Measurements from ENCODE around the gene TRAPPC1. TPM values are rescaled to one million over a fixed set of nuclear protein-coding genes. Genes with fewer than 3 reads are reported as not detected.
"Not testable (repeated sequence)": the region's sequence is repeated elsewhere in the genome, so short reads cannot be mapped to it uniquely, and the experiment has no call there.

The TRAPPC1 gene
- total RNA-seq, 5 donors from 2014 or later (not counting 1 experiment from before 2014, with no cell fraction given): 95.4 to 138 (median 113) TPM

DNA sequence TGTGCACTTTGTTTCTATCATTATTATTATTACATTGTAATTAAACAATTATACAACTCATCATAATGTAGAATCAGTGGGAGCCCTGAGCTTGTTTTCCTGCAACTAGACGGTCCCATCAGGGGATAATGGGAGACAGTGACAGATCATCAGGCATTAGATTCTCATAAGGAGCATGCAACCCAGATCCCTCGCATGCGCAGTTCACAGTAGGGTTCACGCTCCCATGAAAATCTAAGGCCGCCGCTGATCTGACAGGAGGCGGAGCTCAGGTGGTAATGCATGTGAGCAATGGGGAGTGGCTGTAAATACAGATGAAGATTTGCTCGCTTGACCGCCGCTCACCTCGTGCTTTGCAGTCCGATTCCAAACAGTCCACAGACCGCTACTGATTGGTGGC is 21.5 kb upstream of the TRAPPC1 start:
- H3K27ac ChIP-seq (ENCODE audit: low read length); H3K4me1 Mint-ChIP-seq; H3K27me3 Mint-ChIP-seq; H3K27ac Mint-ChIP-seq; DNase-seq; H3K27me3 ChIP-seq (replicated peaks in 1 of 2; ENCODE audit: control insufficient read depth in 2 of 2, extremely low read depth in 1 of 2, insufficient read depth in 2 of 2, low read length in 1 of 2); H3K4me3 ChIP-seq (ENCODE audit: control insufficient read depth in 1 of 2, extremely low read depth in 1 of 2, low read length in 1 of 2); H3K9me3 Mint-ChIP-seq; H3K36me3 ChIP-seq (ENCODE audit: control insufficient read depth in 2 of 2, extremely low read depth in 1 of 2, insufficient read depth in 1 of 2, low read length in 1 of 2); POLR2A ChIA-PET; H3K9me3 ChIP-seq; H3K4me1 ChIP-seq (ENCODE audit: control insufficient read depth in 1 of 2, extremely low read depth in 1 of 2, insufficient read depth in 2 of 2, low read length in 2 of 2); ATAC-seq (replicated peaks in 1 of 4); H3K4me3 Mint-ChIP-seq; CTCF ChIA-PET: not testable (repeated sequence)
- 96% methylated on average over 12 of the region's 13 CpGs for WGBS (ENCODE audit: insufficient coverage)
- H3K36me3 Mint-ChIP-seq: peaks cover 19% of the 10 kb centered on the region

DNA sequence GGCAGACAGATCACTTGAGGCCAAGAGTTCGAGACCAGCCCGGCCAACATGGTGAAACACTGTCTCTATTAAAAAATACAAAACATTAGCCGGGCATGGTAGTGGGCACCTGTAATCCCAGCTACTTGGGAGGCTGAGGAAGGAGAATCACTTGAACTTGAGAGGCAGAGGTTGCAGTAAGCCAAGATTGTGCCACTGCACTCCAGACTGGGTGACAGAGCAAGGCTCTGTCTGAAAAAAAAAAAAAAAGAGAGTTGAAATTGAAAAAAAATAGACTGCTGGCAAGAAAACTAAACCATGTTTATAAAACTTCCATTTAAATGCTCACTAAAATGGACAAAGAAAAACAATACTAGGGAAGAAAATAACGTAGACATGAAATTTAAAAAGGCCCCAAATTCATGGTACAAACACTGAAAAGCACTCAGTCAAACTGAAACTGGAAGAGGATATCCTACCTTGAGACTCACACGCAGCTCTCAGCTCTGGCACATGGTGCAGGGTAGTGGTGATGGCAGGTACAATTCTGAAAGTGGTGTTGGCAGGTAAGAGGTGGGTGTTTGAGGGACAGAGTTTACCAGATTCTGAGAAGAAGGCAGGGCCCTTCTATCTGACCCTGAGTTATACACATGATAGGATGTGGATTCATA is 19.5 kb upstream of the TRAPPC1 start:
- ChIA-PET CTCF (no interaction called here), POLR2A (no interaction called here)
- 60% methylated on average over 3 of the region's 5 CpGs for WGBS (ENCODE audit: insufficient coverage)

DNA sequence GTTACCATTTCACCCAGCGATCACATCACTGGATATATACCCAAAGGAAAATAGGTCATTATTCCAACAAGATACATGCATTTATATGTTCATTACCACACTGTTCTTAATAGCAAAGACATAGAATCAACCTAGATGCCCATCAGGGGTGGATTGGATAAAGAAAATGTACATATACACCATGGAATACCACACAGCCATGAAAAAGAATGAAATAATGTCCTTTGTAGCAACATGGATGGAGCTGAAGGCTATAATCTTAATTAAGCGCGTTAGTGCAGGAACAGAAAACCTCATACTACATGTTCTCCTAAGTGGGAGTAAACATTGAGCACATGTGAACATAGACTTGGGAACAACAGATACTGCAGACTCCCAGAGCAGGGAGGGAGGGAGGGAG is 18.8 kb upstream of the TRAPPC1 start:
- WGBS (ENCODE audit: insufficient coverage): no CpG with 5 or more reads among the region's 3 CpGs
- peaks cover 4 to 33% of the 10 kb centered on the region in 2 donors for H3K36me3 ChIP-seq (ENCODE audit: control insufficient read depth in 2 of 2, extremely low read depth in 1 of 2, insufficient read depth in 1 of 2, low read length in 1 of 2)
- Mint-ChIP-seq H3K27me3 (no peaks in the 10 kb centered on the region), H3K4me1 (peaks cover 0 to 8% (median 5%) of the 10 kb centered on the region in 3 donors), H3K36me3 (peaks cover 40% of the 10 kb centered on the region), H3K9me3 (no peaks in the 10 kb centered on the region), H3K4me3 (no peak overlapping the region), H3K27ac (no peak overlapping the region)
- CTCF ChIA-PET: no interaction called here
- H3K27ac ChIP-seq (ENCODE audit: low read length): no peak overlapping the region
- ATAC-seq (replicated peaks in 1 of 4) (no peak), DNase-seq (no peak)
- POLR2A ChIA-PET: no interaction called here
- H3K27me3 ChIP-seq (replicated peaks in 1 of 2; ENCODE audit: control insufficient read depth in 2 of 2, extremely low read depth in 1 of 2, insufficient read depth in 2 of 2, low read length in 1 of 2): no peaks in the 10 kb centered on the region
- no peaks in the 10 kb centered on the region for H3K9me3 ChIP-seq
- H3K4me1 ChIP-seq (ENCODE audit: control insufficient read depth in 1 of 2, extremely low read depth in 1 of 2, insufficient read depth in 2 of 2, low read length in 2 of 2): no peaks in the 10 kb centered on the region
- H3K4me3 ChIP-seq (ENCODE audit: control insufficient read depth in 1 of 2, extremely low read depth in 1 of 2, low read length in 1 of 2): no peak overlapping the region

More for the DNA sequence above, 19.5 kb upstream of the TRAPPC1 start:
- Mint-ChIP-seq H3K27ac (peak overlapping the region; percentile 63 to 84), H3K9me3 (no peaks in the 10 kb centered on the region), H3K4me3 (peak overlapping the region in 1 of 3 donors; percentile 18), H3K36me3 (peaks cover 33% of the 10 kb centered on the region), H3K27me3 (no peaks in the 10 kb centered on the region), H3K4me1 (peaks cover 0 to 8% (median 5%) of the 10 kb centered on the region in 3 donors)
- Histone ChIP-seq H3K4me3 (ENCODE audit: control insufficient read depth in 1 of 2, extremely low read depth in 1 of 2, low read length in 1 of 2) (no peak overlapping the region), H3K27me3 (replicated peaks in 1 of 2; ENCODE audit: control insufficient read depth in 2 of 2, extremely low read depth in 1 of 2, insufficient read depth in 2 of 2, low read length in 1 of 2) (no peaks in the 10 kb centered on the region), H3K36me3 (ENCODE audit: control insufficient read depth in 2 of 2, extremely low read depth in 1 of 2, insufficient read depth in 1 of 2, low read length in 1 of 2) (peaks cover 0 to 26% of the 10 kb centered on the region in 2 donors), H3K9me3 (no peaks in the 10 kb centered on the region), H3K27ac (ENCODE audit: low read length) (no peak overlapping the region), H3K4me1 (ENCODE audit: control insufficient read depth in 1 of 2, extremely low read depth in 1 of 2, insufficient read depth in 2 of 2, low read length in 2 of 2) (no peaks in the 10 kb centered on the region)
- peak in 1 of 35 experiments; percentile 24 for DNase-seq
- ATAC-seq (replicated peaks in 1 of 4): peak; percentile 75 to 80 (median 75)

DNA sequence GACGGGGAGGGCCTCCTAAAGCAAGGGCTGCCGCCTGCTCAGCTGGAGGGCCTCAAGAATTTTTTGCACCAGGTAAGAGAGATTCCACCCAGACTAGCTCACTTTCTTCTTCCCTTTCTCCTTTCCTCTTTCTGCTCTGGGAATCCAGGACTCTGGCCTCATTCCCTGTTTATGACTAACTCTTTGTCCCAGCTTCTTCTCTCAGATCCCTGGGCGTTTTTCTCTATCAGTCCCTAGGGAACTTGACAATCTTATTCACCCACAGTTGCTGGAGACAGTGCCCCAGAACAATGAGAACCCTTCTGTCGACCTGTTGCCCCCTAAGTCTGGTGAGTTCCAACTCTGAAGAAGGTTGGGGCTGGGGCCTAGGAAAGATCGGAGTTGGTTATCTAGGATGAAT is 15.9 kb upstream of the TRAPPC1 start:
- Histone ChIP-seq H3K36me3 (ENCODE audit: control insufficient read depth in 2 of 2, extremely low read depth in 1 of 2, insufficient read depth in 1 of 2, low read length in 1 of 2) (peaks cover 4 to 53% of the 10 kb centered on the region in 2 donors), H3K9me3 (no peaks in the 10 kb centered on the region), H3K27me3 (replicated peaks in 1 of 2; ENCODE audit: control insufficient read depth in 2 of 2, extremely low read depth in 1 of 2, insufficient read depth in 2 of 2, low read length in 1 of 2) (no peaks in the 10 kb centered on the region), H3K27ac (ENCODE audit: low read length) (no peak overlapping the region), H3K4me3 (ENCODE audit: control insufficient read depth in 1 of 2, extremely low read depth in 1 of 2, low read length in 1 of 2) (no peak overlapping the region), H3K4me1 (ENCODE audit: control insufficient read depth in 1 of 2, extremely low read depth in 1 of 2, insufficient read depth in 2 of 2, low read length in 2 of 2) (no peaks in the 10 kb centered on the region)
- no peak overlapping the region for H3K27ac Mint-ChIP-seq
- no peak for ATAC-seq (replicated peaks in 1 of 4)
- no peak overlapping the region for H3K4me3 Mint-ChIP-seq
- H3K9me3 Mint-ChIP-seq: no peaks in the 10 kb centered on the region
- ChIA-PET POLR2A (no interaction called here), CTCF (interaction anchor here in 1 of 2 donors (0.5 kb wide), 1 partner anchor 85 kb away, joined by 7 read pairs; no protein-coding TSS in a partner anchor)
- H3K36me3 Mint-ChIP-seq: peaks cover 56% of the 10 kb centered on the region
- H3K4me1 Mint-ChIP-seq: peaks cover 0 to 8% (median 5%) of the 10 kb centered on the region in 3 donors
- 100% methylated on average over 2 of the region's 5 CpGs for WGBS (ENCODE audit: insufficient coverage)
- no peaks in the 10 kb centered on the region for H3K27me3 Mint-ChIP-seq
- no peak for DNase-seq

DNA sequence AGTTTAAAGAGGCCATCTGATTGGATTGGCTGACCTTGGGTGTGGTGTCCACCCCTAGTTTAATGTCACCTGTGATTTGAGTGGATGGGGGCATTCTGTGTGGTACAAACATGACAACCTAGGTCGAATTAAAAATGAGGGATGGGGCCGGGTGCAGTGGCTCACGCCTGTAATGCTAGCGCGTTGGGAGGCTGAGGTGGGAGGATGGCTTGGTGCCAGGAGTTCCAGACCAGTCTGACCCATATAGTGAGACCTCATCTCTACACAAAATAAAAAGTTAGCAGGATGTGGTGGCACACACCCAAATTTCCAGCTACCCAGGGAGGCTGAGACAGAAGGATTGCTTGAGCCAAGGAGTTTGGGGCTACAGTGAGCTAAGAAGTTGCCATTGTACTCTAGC is 14.7 kb upstream of the TRAPPC1 start:
- H3K27ac ChIP-seq (ENCODE audit: low read length): no peak overlapping the region
- no peaks in the 10 kb centered on the region for H3K4me1 ChIP-seq (ENCODE audit: control insufficient read depth in 1 of 2, extremely low read depth in 1 of 2, insufficient read depth in 2 of 2, low read length in 2 of 2)
- Mint-ChIP-seq H3K9me3 (no peaks in the 10 kb centered on the region), H3K4me1 (peaks cover 0 to 6% (median 3%) of the 10 kb centered on the region in 3 donors), H3K27ac (no peak overlapping the region), H3K36me3 (peaks cover 56% of the 10 kb centered on the region), H3K27me3 (no peaks in the 10 kb centered on the region), H3K4me3 (no peak overlapping the region)
- WGBS (ENCODE audit: insufficient coverage): no CpG with 5 or more reads among the region's 5 CpGs
- ChIA-PET CTCF (no interaction called here), POLR2A (no interaction called here)
- ATAC-seq (replicated peaks in 1 of 4) (no peak), DNase-seq (no peak)
- H3K36me3 ChIP-seq (ENCODE audit: control insufficient read depth in 2 of 2, extremely low read depth in 1 of 2, insufficient read depth in 1 of 2, low read length in 1 of 2): peaks cover 5 to 56% of the 10 kb centered on the region in 2 donors
- H3K27me3 ChIP-seq (replicated peaks in 1 of 2; ENCODE audit: control insufficient read depth in 2 of 2, extremely low read depth in 1 of 2, insufficient read depth in 2 of 2, low read length in 1 of 2): no peaks in the 10 kb centered on the region
- no peak overlapping the region for H3K4me3 ChIP-seq (ENCODE audit: control insufficient read depth in 1 of 2, extremely low read depth in 1 of 2, low read length in 1 of 2)
- H3K9me3 ChIP-seq: no peaks in the 10 kb centered on the region

DNA sequence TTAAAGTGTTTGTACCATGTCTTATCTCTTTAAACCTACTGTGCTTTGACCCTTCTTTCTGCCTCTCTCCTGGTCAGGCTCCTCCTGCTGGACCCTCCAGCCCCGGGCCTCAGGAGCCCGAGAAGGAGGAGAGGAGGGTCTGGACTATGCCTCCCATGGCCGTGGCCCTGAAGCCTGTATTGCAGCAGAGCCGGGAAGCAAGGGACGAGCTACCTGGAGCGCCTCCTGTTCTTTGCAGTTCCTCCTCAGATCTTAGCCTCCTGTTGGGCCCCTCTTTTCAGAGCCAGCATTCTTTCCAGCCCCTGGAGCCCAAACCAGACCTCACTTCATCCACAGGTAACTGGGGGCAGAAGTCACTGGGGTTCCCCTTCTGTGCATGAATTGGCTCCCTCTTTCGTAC is 13.9 kb upstream of the TRAPPC1 start:
- ChIA-PET CTCF (no interaction called here), POLR2A (no interaction called here)
- Mint-ChIP-seq H3K4me1 (peaks cover 0 to 3% (median 0%) of the 10 kb centered on the region in 3 donors), H3K27me3 (no peaks in the 10 kb centered on the region), H3K4me3 (no peak overlapping the region), H3K27ac (no peak overlapping the region), H3K36me3 (peaks cover 59% of the 10 kb centered on the region), H3K9me3 (no peaks in the 10 kb centered on the region)
- WGBS (ENCODE audit: insufficient coverage): 92% methylated on average over 5 of the region's 7 CpGs
- Histone ChIP-seq H3K4me1 (ENCODE audit: control insufficient read depth in 1 of 2, extremely low read depth in 1 of 2, insufficient read depth in 2 of 2, low read length in 2 of 2) (no peaks in the 10 kb centered on the region), H3K36me3 (ENCODE audit: control insufficient read depth in 2 of 2, extremely low read depth in 1 of 2, insufficient read depth in 1 of 2, low read length in 1 of 2) (peaks cover 7 to 61% of the 10 kb centered on the region in 2 donors), H3K27me3 (replicated peaks in 1 of 2; ENCODE audit: control insufficient read depth in 2 of 2, extremely low read depth in 1 of 2, insufficient read depth in 2 of 2, low read length in 1 of 2) (no peaks in the 10 kb centered on the region), H3K27ac (ENCODE audit: low read length) (no peak overlapping the region), H3K4me3 (ENCODE audit: control insufficient read depth in 1 of 2, extremely low read depth in 1 of 2, low read length in 1 of 2) (no peak overlapping the region), H3K9me3 (no peaks in the 10 kb centered on the region)
- no peak for DNase-seq
- no peak for ATAC-seq (replicated peaks in 1 of 4)

Measured in T-cell (primary cell).